ENCODE results near the gene FAM204A.

FAM204A gene

GRCh38 chr10:118277871-118278270 is 64.3 kb downstream of the FAM204A start:
- DNase-seq (ENCODE audit: low spot score), result no peak

- no peak for DNase-seq (ENCODE audit: low spot score)
Observed at GRCh38 chr10:118276727-118277126, 65.4 kb downstream of the FAM204A start.

GRCh38 chr10:118276204-118276603 is 65.9 kb downstream of the FAM204A start:
- DNase-seq (ENCODE audit: low spot score), result peak; percentile 71

- DNase-seq (ENCODE audit: low spot score), result no peak
Observed at GRCh38 chr10:118273662-118274061, 68.5 kb downstream of the FAM204A start.

GRCh38 chr10:118272767-118273166 is 69.4 kb downstream of the FAM204A start:
- no peak for DNase-seq (ENCODE audit: low spot score)

GRCh38 chr10:118272149-118272721 is 69.9 kb downstream of the FAM204A start:
- peak; percentile 66 for DNase-seq (ENCODE audit: low spot score)

GRCh38 chr10:118271671-118272070 is 70.5 kb downstream of the FAM204A start:
- DNase-seq (ENCODE audit: low spot score), result peak; percentile 24

- no peak for DNase-seq (ENCODE audit: low spot score)
Observed at GRCh38 chr10:118266098-118266748, 75.9 kb downstream of the FAM204A start.

- no peak for DNase-seq (ENCODE audit: low spot score)
Observed at GRCh38 chr10:118264838-118265470, 77.2 kb downstream of the FAM204A start.

- DNase-seq (ENCODE audit: low spot score), result no peak
Observed at GRCh38 chr10:118264252-118264651, 77.9 kb downstream of the FAM204A start.

GRCh38 chr10:118262538-118262937 is 79.6 kb downstream of the FAM204A start:
- no peak for DNase-seq (ENCODE audit: low spot score)

GRCh38 chr10:118259288-118259906 is 82.7 kb downstream of the FAM204A start:
- DNase-seq (ENCODE audit: low spot score), result peak; percentile 77

- DNase-seq (ENCODE audit: low spot score), result no peak
Observed at GRCh38 chr10:118258285-118258684, 83.8 kb downstream of the FAM204A start.

GRCh38 chr10:118256825-118257570 is 85.1 kb downstream of the FAM204A start:
- DNase-seq (ENCODE audit: low spot score), result no peak

GRCh38 chr10:118256209-118256608 is 85.9 kb downstream of the FAM204A start:
- DNase-seq (ENCODE audit: low spot score), result no peak

- no peak for DNase-seq (ENCODE audit: low spot score)
Observed at GRCh38 chr10:118255355-118255754, 86.8 kb downstream of the FAM204A start.

GRCh38 chr10:118254654-118255053 is 87.5 kb downstream of the FAM204A start:
- DNase-seq (ENCODE audit: low spot score), result no peak

- no peak for DNase-seq (ENCODE audit: low spot score)
Observed at GRCh38 chr10:118253397-118253796, 88.7 kb downstream of the FAM204A start.

GRCh38 chr10:118251791-118252190 is 90.3 kb downstream of the FAM204A start:
- DNase-seq (ENCODE audit: low spot score), result peak; percentile 80

- no peak for DNase-seq (ENCODE audit: low spot score)
Observed at GRCh38 chr10:118249714-118250113, 92.4 kb downstream of the FAM204A start.

All from AG20443 (cell line).